LNCaP clone FGC (cell line): Measurements from ENCODE around the gene CFI.
"Not testable (repeated sequence)": the region's sequence is repeated elsewhere in the genome, so short reads cannot be mapped to it uniquely, and the experiment has no call there.

Source experiments
- DNase-seq: peaks from one replicate; pipeline ENCODE4 v3.0.0-alpha.2; 2011; ENCODE audit warnings: low read depth
- H3K4me3 ChIP-seq: 2 replicates; pipeline ENCODE4 v1.5.1; 2011; ENCODE audit warnings: mild to moderate bottlenecking, low read depth, low read length, control low read depth
- TF ChIP-seq, protein P1 (sequence below): IDR thresholded peaks from 2 replicates; pipeline ENCODE4 v1.5.1; 2012; ENCODE audit warnings: mild to moderate bottlenecking; ENCODE audit not compliant: control insufficient read depth, insufficient read depth; ENCODE audit errors: extremely low read depth

The CFI gene

GRCh38 chr4:109801099-109801789 is 555 bp downstream of the CFI start:
- TF ChIP-seq, protein P1, sequence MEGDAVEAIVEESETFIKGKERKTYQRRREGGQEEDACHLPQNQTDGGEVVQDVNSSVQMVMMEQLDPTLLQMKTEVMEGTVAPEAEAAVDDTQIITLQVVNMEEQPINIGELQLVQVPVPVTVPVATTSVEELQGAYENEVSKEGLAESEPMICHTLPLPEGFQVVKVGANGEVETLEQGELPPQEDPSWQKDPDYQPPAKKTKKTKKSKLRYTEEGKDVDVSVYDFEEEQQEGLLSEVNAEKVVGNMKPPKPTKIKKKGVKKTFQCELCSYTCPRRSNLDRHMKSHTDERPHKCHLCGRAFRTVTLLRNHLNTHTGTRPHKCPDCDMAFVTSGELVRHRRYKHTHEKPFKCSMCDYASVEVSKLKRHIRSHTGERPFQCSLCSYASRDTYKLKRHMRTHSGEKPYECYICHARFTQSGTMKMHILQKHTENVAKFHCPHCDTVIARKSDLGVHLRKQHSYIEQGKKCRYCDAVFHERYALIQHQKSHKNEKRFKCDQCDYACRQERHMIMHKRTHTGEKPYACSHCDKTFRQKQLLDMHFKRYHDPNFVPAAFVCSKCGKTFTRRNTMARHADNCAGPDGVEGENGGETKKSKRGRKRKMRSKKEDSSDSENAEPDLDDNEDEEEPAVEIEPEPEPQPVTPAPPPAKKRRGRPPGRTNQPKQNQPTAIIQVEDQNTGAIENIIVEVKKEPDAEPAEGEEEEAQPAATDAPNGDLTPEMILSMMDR = no peak
- no peak overlapping the region for H3K4me3 ChIP-seq
- DNase-seq = no peak

GRCh38 chr4:109798866-109799265 is 2.9 kb downstream of the CFI start:
- H3K4me3 ChIP-seq = no peak overlapping the region
- TF ChIP-seq, protein P1 = no peak

GRCh38 chr4:109795059-109795458 is 6.7 kb downstream of the CFI start:
- H3K4me3 ChIP-seq = no peak overlapping the region
- no peak for DNase-seq
- TF ChIP-seq, protein P1 = no peak

More at GRCh38 chr4:109798866-109799265, 2.9 kb downstream of the CFI start:
- no peak for DNase-seq

GRCh38 chr4:109787807-109788206 is 14.0 kb downstream of the CFI start:
- no peak for DNase-seq
- TF ChIP-seq, protein P1 = no peak
- no peak overlapping the region for H3K4me3 ChIP-seq

DNA sequence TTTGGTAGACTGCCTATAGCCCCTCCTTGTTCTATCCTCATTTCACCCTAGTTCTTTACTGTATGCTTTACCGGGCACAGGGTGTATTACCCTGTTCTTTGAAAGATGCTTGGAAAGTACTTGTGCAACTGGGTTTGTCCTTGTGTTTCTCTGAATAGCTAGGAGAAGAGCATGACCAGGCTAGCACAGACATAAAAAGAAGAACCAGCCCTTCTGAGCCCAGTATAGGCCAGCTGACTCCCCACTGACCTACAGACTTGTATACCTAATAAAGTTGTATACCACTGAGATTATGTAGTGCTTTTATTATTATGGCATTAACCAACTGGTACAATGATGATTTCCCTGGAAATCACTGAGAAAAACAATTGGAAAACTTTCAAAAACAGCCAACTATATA is 15.0 kb downstream of the CFI start:
- TF ChIP-seq, protein P1 = no peak
- H3K4me3 ChIP-seq = no peak overlapping the region
- DNase-seq = no peak

DNA sequence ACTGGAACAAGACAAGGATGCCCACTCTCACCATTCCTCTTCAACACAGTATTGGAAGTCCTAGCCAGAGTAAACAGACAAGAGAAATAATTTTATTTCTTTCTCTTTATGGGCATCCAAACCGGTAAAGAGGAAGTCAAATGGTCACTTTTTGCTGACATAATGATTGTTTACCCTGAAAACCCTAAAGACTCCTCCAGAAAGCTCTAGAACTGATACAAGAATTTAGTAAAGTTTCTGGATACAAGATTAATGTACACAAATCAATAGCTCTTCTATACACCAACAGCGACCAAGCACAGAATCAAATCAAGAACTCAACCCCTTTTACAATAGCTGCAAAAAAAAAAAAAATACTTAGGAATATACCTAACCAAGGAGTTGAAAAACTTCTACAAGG is 19.7 kb downstream of the CFI start:
- not testable (repeated sequence) for DNase-seq, H3K4me3 ChIP-seq

DNA sequence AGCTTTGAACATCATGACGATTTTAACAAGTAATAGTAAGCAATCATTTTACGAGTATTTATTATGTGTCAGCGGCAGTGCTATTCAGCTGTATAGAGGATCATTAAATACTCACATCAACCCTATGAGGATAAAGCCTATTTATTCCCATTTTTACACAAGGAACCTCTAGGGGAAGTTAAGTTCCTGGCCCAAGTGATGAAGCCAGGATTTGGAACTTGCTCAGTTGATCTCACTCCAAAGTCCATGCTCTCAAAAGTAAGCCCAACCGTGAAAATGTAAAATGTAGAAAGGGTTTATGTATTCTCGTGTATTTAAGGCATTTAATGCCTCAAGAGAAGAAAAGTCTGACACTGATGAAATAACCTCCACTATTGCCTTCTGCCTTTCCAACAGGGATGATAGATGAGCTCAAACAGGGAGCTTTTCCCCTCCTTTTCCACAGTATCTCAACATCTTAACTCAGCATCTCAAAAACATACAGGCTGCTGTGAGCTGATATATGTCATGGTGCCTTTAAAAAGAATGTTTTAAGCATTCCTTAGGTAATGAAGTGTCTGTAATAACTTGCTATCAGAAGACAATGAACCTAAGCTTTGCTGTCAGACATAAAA is 36.9 kb downstream of the CFI start:
- no peak overlapping the region for H3K4me3 ChIP-seq
- no peak for DNase-seq
- TF ChIP-seq, protein P1 = no peak
